Activated T-helper 2 cell treated with anti-CD3 and anti-CD28 coated beads, Interferon-gamma antibody, Interleukin-2, Interleukin-4, amounts not matched to agents 10 μg/mL and 5 μg/mL and 100 μg/mL, durations not matched to agents 14 hours and 24 hours and 36 hours (primary cell): ENCODE data around the gene PCDH7. TPM values are rescaled to one million over a fixed set of nuclear protein-coding genes. Genes with fewer than 3 reads are reported as not detected.

Experiments used
- DNase-seq: peaks from one replicate; pipeline ENCODE4 v3.0.0; 2021; ENCODE audit warnings: low spot score
- H3K27ac Mint-ChIP-seq: one replicate; pipeline ENCODE4 v1.8.0; 2021; ENCODE audit warnings: mixed read lengths
- H3K27me3 Mint-ChIP-seq: one replicate; pipeline ENCODE4 v1.8.0; 2021; ENCODE audit warnings: low read depth, mixed read lengths
- H3K36me3 Mint-ChIP-seq: one replicate; pipeline ENCODE4 v1.8.0; 2021; ENCODE audit warnings: low read depth, mixed read lengths
- H3K4me1 Mint-ChIP-seq: one replicate; pipeline ENCODE4 v1.8.0; 2021; ENCODE audit warnings: low read depth, mixed read lengths
- H3K4me3 Mint-ChIP-seq: one replicate; pipeline ENCODE4 v1.8.0; 2021; ENCODE audit warnings: low read depth, mild to moderate bottlenecking, moderate library complexity, mixed read lengths
- H3K9me3 Mint-ChIP-seq: one replicate; pipeline ENCODE4 v1.8.0; 2021; ENCODE audit warnings: mixed read lengths
- intact Hi-C: fragments of 100-400 bp; cut with micrococcal nuclease; formaldehyde crosslinking; loops from one replicate; pipeline ENCODE4 v1.15.1; 2023
- total RNA-seq: library from RNA; stranded (reverse); gene quantifications from 2 replicates; pipeline ENCODE4 v1.2.3, GENCODE V29; 2022

Gene PCDH7
- total RNA-seq, 1 donor from 2014 or later: not detected

DNA sequence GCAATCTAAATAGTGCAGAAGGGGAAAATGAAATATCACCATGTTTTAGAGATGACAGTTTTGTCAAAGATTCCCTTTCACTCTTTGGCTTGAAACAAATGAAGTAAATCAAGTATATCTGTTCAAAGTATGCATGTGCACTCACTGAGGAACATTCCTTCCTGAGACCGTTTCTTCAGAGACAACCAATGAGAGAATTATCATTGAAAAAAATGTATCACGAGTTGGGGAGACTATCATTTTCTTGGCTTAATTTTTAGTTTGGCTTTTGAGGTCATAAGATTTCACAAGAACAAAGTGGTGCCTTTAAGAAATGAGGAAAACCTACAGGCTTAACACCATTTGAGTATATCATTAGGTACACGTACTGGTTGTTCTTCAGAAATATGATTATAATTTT is 56.3 kb downstream of the PCDH7 start:
- Mint-ChIP-seq H3K9me3 (peaks cover 6% of the 10 kb centered on the region), H3K27ac (no peak overlapping the region), H3K36me3 (no peaks in the 10 kb centered on the region), H3K4me1 (no peaks in the 10 kb centered on the region), H3K4me3 (no peak overlapping the region), H3K27me3 (no peaks in the 10 kb centered on the region)
- intact Hi-C loops: no loop called here
- no peak for DNase-seq

DNA sequence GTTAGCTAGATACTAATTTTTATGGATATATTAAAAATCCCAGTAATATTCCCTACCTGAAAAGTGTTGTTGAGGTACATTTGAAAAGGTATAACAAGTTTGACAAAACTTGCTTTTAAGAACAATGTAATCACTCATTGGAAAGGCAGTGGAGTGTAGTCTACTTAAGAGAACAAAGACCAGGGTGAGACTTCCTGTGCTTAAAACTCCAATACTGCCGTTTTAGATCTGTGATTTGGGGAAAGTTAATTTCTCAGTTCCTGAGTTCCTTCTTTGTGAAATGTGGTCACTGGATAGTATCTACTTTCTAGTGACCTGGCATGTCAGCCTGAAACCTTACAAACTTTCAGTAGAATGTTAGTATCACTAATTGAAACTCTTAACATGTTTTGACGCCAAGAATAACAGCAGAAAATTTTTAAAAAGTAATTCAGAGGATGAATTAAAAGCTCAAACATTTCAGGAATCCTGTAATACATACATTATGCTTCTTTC is 56.8 kb downstream of the PCDH7 start:
- intact Hi-C loops: no loop called here

More for the DNA sequence above, 56.8 kb downstream of the PCDH7 start:
- Mint-ChIP-seq H3K9me3 (peaks cover 6% of the 10 kb centered on the region), H3K36me3 (no peaks in the 10 kb centered on the region), H3K27ac (no peak overlapping the region), H3K27me3 (no peaks in the 10 kb centered on the region), H3K4me1 (no peaks in the 10 kb centered on the region), H3K4me3 (no peak overlapping the region)
- DNase-seq: no peak
